HG03460 (cell line): ENCODE data around the gene KCNIP4.

Experiments used
- ATAC-seq: cut with Tn5 transposase; IDR thresholded peaks from one replicate; pipeline ENCODE4 v1.9.1; 2021; ENCODE audit not compliant: unreplicated experiment

Gene KCNIP4

GRCh38 chr4:21596521-21596920, 352.1 kb downstream of the KCNIP4 start:
- no peak for ATAC-seq

DNA sequence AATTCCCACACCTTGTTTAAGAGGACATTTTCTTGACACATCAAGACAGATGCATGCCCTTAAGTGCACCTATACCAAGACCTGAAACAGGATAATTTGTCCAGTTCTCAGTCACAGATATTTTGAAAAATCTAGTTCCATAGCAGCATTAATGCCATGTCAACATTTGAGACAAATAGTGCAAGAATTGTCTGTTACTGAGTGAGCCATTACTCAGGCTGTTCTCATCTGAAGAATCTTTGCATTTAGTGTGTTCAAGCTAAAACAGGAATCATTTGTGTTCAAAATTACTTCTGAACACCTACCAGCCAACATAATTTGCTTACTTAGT, 354.9 kb downstream of the KCNIP4 start:
- ATAC-seq: no peak

- ATAC-seq: no peak
These were observed 355.5 kb downstream of the KCNIP4 start for GRCh38 chr4:21592970-21593670.

DNA sequence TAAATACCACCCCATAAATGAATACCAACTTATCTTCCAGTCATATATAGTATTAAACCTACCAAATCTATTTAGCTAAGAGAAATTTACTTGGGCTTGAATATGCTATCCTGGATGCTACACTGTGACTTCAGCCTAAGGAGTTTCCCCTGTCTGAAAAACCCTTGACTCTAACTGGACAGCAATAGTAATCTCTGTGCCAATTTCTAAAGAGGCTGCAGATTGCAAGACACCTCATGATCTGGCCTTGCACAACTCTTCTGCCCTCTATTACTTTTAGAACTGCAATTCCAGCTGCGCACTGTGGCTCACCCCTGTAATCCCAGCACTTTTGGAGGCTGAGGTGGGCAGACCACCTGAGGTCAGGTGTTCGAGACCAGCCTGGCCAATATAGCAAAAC, 371.5 kb downstream of the KCNIP4 start:
- no peak for ATAC-seq

DNA sequence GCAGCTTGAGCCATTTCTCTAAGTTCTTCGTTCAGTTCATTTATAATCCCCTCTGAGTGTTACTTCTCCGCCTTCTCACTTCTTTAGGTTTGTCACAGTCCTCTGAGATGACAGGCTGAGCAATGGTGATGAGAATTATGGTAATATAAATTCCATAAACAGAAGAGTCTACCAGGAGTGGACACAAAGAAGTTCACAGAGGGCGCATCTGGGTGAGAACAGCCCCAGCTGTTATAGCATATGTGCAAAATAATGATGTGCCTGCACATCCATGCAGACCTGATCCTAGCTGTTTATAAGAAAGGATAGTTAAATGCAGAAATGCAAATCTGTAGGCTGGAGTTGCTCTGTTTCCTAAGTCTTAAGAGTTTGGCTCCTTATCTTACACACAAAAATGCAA, 377.5 kb downstream of the KCNIP4 start:
- no peak for ATAC-seq

DNA sequence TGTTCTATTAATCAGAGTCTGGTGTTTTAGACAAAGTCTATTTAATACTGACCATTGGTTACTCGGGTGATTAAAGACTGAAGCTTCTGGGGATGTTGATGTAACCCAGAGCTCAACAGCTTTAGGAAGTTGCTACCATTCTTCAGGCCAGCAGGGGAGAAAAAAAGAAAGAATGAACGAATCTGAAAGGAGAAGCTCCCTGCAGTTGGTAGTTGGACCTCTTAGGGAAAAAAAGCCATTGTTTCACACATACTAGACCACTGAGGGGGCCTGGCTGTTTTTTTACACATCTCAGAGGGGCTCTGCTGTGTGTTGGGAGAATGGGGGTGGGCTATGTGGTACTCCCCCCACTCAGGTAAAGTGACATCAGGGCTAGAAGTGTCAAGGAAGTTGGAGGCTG, 378.9 kb downstream of the KCNIP4 start:
- ATAC-seq: no peak

- no peak for ATAC-seq
These were observed 393.5 kb downstream of the KCNIP4 start for GRCh38 chr4:21555083-21555482.

- ATAC-seq: no peak
These were observed 394.1 kb downstream of the KCNIP4 start for GRCh38 chr4:21554500-21554899.

DNA sequence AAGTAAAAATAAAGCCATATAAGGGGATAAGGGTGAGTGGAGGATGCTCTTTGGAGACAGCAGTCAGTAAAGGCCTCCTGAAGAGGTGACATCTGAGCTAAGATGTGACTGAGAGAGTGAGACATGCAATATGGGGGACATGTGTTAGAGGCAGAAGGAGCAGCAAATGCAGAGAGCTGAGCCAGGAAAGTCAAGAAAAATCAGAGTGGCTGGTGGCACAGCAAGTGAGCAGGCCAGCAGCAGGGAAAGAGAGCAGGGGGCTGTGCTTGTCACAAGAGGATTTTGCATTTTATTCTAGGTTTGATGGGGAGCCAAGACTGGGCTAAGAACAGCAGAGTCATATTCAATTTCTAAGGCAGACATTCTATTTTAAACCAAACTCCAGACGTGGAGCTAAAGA, 394.5 kb downstream of the KCNIP4 start:
- no peak for ATAC-seq

- no peak for ATAC-seq
These were observed 396.1 kb downstream of the KCNIP4 start for GRCh38 chr4:21552455-21552854.

DNA sequence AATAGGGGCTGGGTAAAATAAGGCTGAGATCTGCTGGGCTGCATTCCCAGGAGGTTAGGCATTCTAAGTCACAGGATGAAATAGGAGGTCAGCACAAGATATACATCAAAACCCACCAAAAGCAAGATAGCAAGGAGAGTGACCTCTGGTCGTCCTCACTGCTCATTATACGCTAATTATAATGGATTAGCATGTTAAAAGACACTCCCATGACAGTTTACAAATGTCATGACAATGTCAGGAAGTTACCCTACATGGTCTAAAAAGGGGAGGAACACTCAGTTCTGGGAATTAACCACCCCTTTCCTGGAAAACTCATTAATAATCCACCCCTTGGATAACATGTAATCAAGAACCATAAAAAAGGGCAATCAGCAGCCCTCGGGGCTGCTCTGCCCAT, 403.6 kb downstream of the KCNIP4 start:
- no peak for ATAC-seq

DNA sequence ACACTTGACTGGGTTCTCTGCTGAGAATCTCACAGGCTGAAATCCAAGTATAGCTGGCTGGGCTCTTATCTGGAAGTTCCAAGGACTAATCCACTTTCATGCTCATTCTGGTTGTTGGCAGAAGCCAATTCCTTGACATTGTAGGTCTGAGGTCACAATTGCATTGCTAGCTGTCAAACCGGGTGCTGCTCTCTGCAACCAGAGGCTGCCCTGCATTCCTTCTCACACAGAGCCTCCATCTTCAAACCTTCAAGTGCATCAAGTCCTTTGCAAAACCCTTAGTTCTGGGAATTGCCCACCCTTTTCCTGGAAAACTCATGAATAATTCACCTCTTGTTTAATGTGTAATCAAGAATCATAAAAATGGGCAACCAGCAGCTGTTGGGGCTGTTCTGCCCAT, 404.2 kb downstream of the KCNIP4 start:
- ATAC-seq: no peak

DNA sequence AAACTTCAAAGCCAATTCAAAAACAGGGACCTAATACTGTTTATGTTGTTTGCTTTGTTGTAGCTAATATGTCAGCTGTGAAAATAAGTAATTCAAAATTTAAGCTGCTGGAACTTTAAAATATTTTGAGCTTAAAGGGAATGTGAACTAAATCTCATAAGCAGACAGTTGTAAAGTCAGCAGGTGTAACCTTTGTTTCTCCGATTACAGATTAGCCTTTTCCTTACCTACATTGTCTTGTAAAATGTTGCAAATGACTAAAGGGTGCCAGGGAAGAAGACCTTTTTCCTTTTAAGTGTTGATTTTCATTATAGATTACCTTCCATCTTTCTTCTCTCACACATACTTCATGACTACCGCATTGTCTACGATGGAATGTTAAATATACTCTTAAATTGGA, 405.1 kb downstream of the KCNIP4 start:
- ATAC-seq: no peak

- ATAC-seq: no peak
These were observed 412.7 kb downstream of the KCNIP4 start for GRCh38 chr4:21535898-21536297.

DNA sequence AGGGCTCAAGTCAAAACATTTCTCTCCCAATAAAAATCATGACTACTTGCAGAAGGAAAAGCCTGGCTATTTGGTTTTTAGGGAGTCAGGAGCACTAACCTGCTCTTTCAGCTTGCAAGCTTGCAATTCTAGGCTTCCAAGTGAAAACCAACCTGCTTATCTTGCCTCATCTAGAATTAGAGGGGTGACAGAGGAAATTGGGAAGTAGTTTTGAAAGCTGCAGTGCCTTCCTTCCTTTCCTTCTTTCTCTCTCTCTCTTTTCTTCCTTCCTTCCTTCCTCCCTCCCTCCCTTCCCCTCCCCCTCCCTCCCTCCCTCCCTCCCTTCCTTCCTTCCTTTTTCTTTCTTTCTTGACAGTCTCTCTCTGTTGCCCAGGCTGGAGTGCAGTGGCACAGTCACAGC, 417.5 kb downstream of the KCNIP4 start:
- no peak for ATAC-seq

- no peak for ATAC-seq
These were observed 419.4 kb downstream of the KCNIP4 start for GRCh38 chr4:21529214-21529613.

- no peak for ATAC-seq
These were observed 426.3 kb downstream of the KCNIP4 start for GRCh38 chr4:21522296-21522695.

- ATAC-seq: no peak
These were observed 431.3 kb downstream of the KCNIP4 start for GRCh38 chr4:21517126-21517859.

DNA sequence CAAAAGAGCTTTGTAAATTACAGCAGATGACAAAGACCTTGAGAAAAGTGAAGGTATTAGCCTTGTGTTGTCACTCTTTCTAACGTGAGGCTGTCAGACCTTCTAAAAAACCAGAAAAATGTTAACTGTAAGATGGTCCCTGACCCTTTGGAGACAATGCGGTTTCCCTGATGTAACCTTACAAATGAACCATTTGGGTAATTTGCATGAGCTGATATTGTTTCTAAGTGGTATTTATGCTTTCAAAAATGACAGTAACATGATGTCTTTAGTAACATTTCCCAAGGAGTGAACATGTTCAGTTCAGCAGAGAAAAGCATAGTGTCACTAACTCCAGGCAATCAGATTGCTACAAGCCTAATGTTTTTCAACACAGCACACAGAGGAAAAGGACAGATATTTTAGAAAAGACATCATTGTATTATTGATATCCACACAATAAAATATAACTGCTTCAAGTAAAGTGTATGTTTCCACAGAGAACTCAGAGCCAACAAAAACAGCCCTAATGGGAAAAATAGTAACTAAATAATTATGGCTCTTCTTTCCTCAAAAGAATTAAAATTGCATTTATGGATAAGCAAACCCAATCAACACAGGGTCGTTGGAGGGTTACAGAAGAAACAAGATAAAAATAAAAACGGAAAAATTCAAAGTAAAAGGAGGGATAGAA, 434.4 kb downstream of the KCNIP4 start:
- ATAC-seq: no peak

DNA sequence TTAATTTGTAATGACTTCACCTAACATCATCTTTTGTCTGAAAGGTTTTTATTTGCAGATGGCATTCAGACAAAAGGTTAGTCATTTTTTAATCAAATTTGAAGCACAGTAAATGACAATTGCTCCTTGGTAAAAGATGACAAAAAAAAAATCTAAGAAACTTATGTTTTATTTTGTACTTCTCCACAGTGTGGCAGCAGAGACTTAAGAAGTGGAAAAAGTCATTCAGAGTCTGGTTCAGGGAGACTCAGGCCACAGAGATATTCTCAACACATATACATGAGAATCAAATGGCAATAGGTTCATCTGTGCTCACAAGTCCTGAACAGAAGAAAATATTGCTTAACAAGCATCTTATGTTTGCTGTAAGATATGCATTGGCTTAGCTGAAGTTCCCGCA, 436.2 kb downstream of the KCNIP4 start:
- no peak for ATAC-seq

DNA sequence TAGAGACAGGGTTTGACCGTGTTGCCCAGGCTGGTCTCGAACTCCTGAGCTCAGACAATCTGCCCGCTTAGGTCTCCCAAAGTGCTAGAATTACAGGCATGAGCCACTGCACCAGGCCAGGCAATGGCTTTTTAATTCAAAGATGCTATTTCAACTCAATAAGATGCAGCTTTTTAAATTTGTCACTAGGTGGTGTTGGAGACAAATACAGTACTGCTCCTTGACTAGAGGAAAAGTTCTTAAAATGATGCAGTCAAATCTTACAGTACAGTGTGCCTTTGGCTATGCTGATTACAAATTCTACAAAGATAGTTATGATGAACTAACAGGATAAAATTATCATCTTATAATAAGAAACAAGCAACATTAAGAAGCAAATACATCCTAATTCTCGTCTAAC, 441.1 kb downstream of the KCNIP4 start:
- ATAC-seq: no peak

DNA sequence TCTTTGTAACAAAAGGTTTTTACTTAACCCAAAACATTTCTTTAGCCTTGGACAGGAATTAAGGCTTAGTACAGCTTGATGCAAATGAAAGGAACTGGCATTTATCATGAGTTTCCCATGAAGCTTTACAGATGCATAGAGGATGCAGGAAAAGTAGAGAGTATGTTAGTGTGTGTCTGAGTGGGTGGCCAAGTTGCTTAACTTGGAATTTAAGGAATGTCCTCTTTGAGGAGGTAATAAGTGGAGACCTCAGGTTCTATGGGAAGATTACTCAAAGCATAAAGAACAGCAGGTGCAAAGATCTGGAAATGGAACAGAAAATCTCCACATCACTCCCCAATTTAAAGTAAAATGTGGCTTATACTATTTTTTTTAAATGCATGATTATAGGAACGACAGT, 457.9 kb downstream of the KCNIP4 start:
- no peak for ATAC-seq
